Sigmoid colon (tissue), 4 donors: ENCODE data around the gene MAPK8IP2.

Experiments used
- EP300 ChIP-seq, 4 donors: sonication (generic); formaldehyde crosslinking; IDR thresholded peaks; one replicate each; pipeline ENCODE4 v1.6.1; 2017; ENCODE audit warnings: antibody characterized with exemption in 4 of 4
- POLR2A ChIP-seq, 2 donors: fragments of 450-650 bp; IDR thresholded peaks; one replicate each; pipeline ENCODE4 v1.6.1; 2016; ENCODE audit warnings: antibody characterized with exemption in 2 of 2, mild to moderate bottlenecking in 2 of 2, moderate library complexity in 2 of 2
- POLR2AphosphoS5 ChIP-seq, 4 donors: sonication (generic); formaldehyde crosslinking; IDR thresholded peaks; one replicate each; pipeline ENCODE4 v1.6.1; 2017; ENCODE audit warnings: antibody characterized with exemption in 4 of 4
- TF ChIP-seq, protein P1 (sequence below), 4 experiments: fragments of 450-650 bp in 3 of 4; fragments of 200-600 bp in 1 of 4; IDR thresholded peaks; one replicate each; pipeline ENCODE4 v1.5.1; 2016 to 2019; ENCODE audit warnings: antibody characterized with exemption in 4 of 4, mild to moderate bottlenecking in 3 of 4, moderate library complexity in 2 of 4

DNA sequence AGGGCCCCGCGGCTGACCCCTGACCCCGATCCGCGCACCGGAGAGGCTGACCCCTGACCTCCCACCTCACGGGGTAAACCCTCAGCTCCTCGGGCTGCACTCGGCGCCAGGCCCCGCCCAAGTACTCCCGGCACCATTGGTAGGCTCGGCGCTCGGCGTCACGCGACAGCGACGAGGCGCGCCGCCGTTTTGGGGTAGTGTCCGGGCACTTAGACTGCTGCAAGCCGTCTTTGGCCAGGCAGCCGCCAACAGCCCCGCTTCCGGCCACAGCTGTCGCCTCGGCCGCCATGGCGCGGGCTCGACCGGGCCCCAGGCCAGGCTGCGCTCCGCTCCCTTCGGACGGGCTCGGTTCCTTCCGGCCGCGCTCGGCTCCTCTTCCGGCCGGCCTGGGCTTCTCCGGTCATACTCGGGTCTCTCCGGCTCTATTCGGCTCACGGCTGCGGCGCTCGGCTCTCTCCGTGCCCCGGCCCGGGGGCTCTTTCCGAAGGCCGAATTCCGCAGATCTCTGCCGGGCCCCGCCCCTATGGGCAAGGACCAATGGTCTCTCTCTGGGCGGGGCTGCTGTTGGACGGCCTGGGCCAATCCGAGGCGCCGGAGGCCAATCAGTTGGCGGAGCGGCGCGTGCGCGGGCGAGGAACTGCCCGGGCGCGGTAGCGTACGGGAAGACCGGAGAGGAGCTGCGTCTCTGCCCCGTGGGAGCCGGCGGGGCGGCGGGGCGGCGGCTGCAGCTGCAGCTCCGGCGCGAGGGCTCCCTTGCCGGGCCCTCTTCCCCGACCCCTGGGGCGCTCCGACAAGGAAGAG is 17.9 kb upstream of the MAPK8IP2 start, which contains the start of gene CHKB:
- TF ChIP-seq POLR2A (IDR thresholded peaks at IDR 0.05), result peak; percentile 48 to 63
- TF ChIP-seq, protein P1, sequence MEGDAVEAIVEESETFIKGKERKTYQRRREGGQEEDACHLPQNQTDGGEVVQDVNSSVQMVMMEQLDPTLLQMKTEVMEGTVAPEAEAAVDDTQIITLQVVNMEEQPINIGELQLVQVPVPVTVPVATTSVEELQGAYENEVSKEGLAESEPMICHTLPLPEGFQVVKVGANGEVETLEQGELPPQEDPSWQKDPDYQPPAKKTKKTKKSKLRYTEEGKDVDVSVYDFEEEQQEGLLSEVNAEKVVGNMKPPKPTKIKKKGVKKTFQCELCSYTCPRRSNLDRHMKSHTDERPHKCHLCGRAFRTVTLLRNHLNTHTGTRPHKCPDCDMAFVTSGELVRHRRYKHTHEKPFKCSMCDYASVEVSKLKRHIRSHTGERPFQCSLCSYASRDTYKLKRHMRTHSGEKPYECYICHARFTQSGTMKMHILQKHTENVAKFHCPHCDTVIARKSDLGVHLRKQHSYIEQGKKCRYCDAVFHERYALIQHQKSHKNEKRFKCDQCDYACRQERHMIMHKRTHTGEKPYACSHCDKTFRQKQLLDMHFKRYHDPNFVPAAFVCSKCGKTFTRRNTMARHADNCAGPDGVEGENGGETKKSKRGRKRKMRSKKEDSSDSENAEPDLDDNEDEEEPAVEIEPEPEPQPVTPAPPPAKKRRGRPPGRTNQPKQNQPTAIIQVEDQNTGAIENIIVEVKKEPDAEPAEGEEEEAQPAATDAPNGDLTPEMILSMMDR (IDR thresholded peaks at IDR 0.05), result no peak
- no peak for TF ChIP-seq EP300 (IDR thresholded peaks at IDR 0.05)
- peak; percentile 76 to 90 (median 84) for TF ChIP-seq POLR2AphosphoS5 (IDR thresholded peaks at IDR 0.05)
